HG02571 (cell line): ENCODE data around the gene TBL2.
"Not testable (repeated sequence)": the region's sequence is repeated elsewhere in the genome, so short reads cannot be mapped to it uniquely, and the experiment has no call there.

ENCODE experiments used
- ATAC-seq: cut with Tn5 transposase; IDR thresholded peaks from one replicate; pipeline ENCODE4 v1.9.1; 2021; ENCODE audit warnings: mild to moderate bottlenecking, moderate library complexity; ENCODE audit not compliant: unreplicated experiment

Gene TBL2

GRCh38 chr7:73606801-73607691, 28.7 kb upstream of the TBL2 start:
- ATAC-seq = no peak

GRCh38 chr7:73605601-73606220, 27.3 kb upstream of the TBL2 start:
- no peak for ATAC-seq

- no peak for ATAC-seq
Observed at GRCh38 chr7:73602721-73603651, 24.6 kb upstream of the TBL2 start.

GRCh38 chr7:73599916-73600315, 21.5 kb upstream of the TBL2 start:
- no peak for ATAC-seq

GRCh38 chr7:73599151-73599882, 20.9 kb upstream of the TBL2 start:
- no peak for ATAC-seq

GRCh38 chr7:73597978-73598782, 19.8 kb upstream of the TBL2 start:
- no peak for ATAC-seq

- ATAC-seq = no peak
Observed at GRCh38 chr7:73596191-73597065, 18.0 kb upstream of the TBL2 start.

GRCh38 chr7:73595358-73595757, 17.0 kb upstream of the TBL2 start:
- ATAC-seq = no peak

- no peak for ATAC-seq
Observed at GRCh38 chr7:73593207-73594045, 15.0 kb upstream of the TBL2 start.

GRCh38 chr7:73586911-73587310, 8.5 kb upstream of the TBL2 start:
- ATAC-seq = no peak

- no peak for ATAC-seq
Observed at GRCh38 chr7:73585196-73585595, 6.8 kb upstream of the TBL2 start.

- ATAC-seq = no peak
Observed at GRCh38 chr7:73582664-73583202, 4.4 kb upstream of the TBL2 start.

- not testable (repeated sequence) for ATAC-seq
Observed at GRCh38 chr7:73581006-73581405, 2.6 kb upstream of the TBL2 start.

GRCh38 chr7:73577627-73578341, 595 bp downstream of the TBL2 start:
- peak; percentile 18 for ATAC-seq

- no peak for ATAC-seq
Observed at GRCh38 chr7:73573791-73574190, 4.6 kb downstream of the TBL2 start.

- no peak for ATAC-seq
Observed at GRCh38 chr7:73573276-73573675, 5.1 kb downstream of the TBL2 start.

- ATAC-seq = no peak
Observed at GRCh38 chr7:73572767-73573186, 5.6 kb downstream of the TBL2 start.
